GM21825 (cell line): Measurements from ENCODE around the gene CCDC184.
"Not testable (repeated sequence)": the region's sequence is repeated elsewhere in the genome, so short reads cannot be mapped to it uniquely, and the experiment has no call there.

ENCODE experiments used
- ATAC-seq: cut with Tn5 transposase; IDR thresholded peaks from one replicate; pipeline ENCODE4 v1.9.1; 2021; ENCODE audit warnings: mild to moderate bottlenecking, moderate library complexity; ENCODE audit not compliant: unreplicated experiment

The CCDC184 gene

GRCh38 chr12:48201516-48201915, 18.1 kb downstream of the CCDC184 start:
- ATAC-seq, result no peak

GRCh38 chr12:48202766-48203165, 19.3 kb downstream of the CCDC184 start:
- no peak for ATAC-seq

GRCh38 chr12:48203192-48203591, 19.7 kb downstream of the CCDC184 start, which contains the start of gene OR10AD1:
Gene OR10AD1, minus strand, starts transcription at chr12:48203292. Its CDS starts 0 bp downstream, at chr12:48203292.
- no peak for ATAC-seq

- not testable (repeated sequence) for ATAC-seq
Measured at GRCh38 chr12:48209495-48209894, 26.1 kb downstream of the CCDC184 start.

- no peak for ATAC-seq
Measured at GRCh38 chr12:48216785-48217184, 33.3 kb downstream of the CCDC184 start.

GRCh38 chr12:48219631-48220030, 36.2 kb downstream of the CCDC184 start:
- no peak for ATAC-seq

GRCh38 chr12:48220701-48221100, 37.3 kb downstream of the CCDC184 start:
- ATAC-seq, result no peak

- ATAC-seq, result no peak
Measured at GRCh38 chr12:48221645-48222044, 38.2 kb downstream of the CCDC184 start.

GRCh38 chr12:48224533-48224932, 41.1 kb downstream of the CCDC184 start:
- ATAC-seq, result not testable (repeated sequence)

GRCh38 chr12:48231169-48231958, 47.9 kb downstream of the CCDC184 start:
- ATAC-seq, result not testable (repeated sequence)
